HepG2 (cell line): Measurements from ENCODE around the gene SNAPC3. TPM values are rescaled to one million over a fixed set of nuclear protein-coding genes. Genes with fewer than 3 reads are reported as not detected.
A peak's percentile ranks its signal among the peaks of the same experiment; 100 is the strongest.

Experiments
- ARNT2 ChIP-seq: sonication (generic); formaldehyde crosslinking; IDR thresholded peaks from 2 replicates; pipeline ENCODE4 v1.8.0; 2022; ENCODE audit warnings: mild to moderate bottlenecking, low read depth, missing genetic modification reagents, moderate library complexity
- ELF1 ChIP-seq: sonication (generic); formaldehyde crosslinking; IDR thresholded peaks from 2 replicates; pipeline ENCODE4 v1.4.0; 2020; ENCODE audit warnings: missing genetic modification reagents
- KDM4B ChIP-seq: sonication (generic); formaldehyde crosslinking; IDR thresholded peaks from 2 replicates; pipeline ENCODE4 v1.4.0; 2020; ENCODE audit warnings: missing genetic modification reagents
- LRRFIP1 ChIP-seq: sonication (generic); formaldehyde crosslinking; conservative IDR thresholded peaks from 2 replicates; pipeline ENCODE4 v1.4.0; 2020; ENCODE audit warnings: missing genetic modification reagents
- MLX ChIP-seq: IDR thresholded peaks from 2 replicates; pipeline ENCODE4 v1.6.1; 2016
- NPAS2 ChIP-seq: sonication (generic); formaldehyde crosslinking; IDR thresholded peaks from 2 replicates; pipeline ENCODE4 v1.8.0; 2022; ENCODE audit warnings: mild to moderate bottlenecking, missing genetic modification reagents, borderline replicate concordance
- SMYD3 ChIP-seq: sonication (generic); formaldehyde crosslinking; IDR thresholded peaks from 2 replicates; pipeline ENCODE4 v1.8.1; 2023; ENCODE audit warnings: mild to moderate bottlenecking, missing genetic modification reagents
- TARDBP ChIP-seq: sonication (generic); formaldehyde crosslinking; IDR thresholded peaks from 2 replicates; pipeline ENCODE4 v1.8.0; 2022; ENCODE audit warnings: mild to moderate bottlenecking, missing genetic modification reagents
- THYN1 ChIP-seq: sonication (generic); formaldehyde crosslinking; IDR thresholded peaks from 2 replicates; pipeline ENCODE4 v1.8.1; 2023; ENCODE audit warnings: low read depth, mild to moderate bottlenecking, moderate library complexity, missing genetic modification reagents, borderline replicate concordance
- YY1 ChIP-seq: IDR thresholded peaks from 2 replicates; pipeline ENCODE4 v1.6.1; 2011; ENCODE audit warnings: low read length, low read depth, moderate library complexity, mild to moderate bottlenecking; ENCODE audit not compliant: insufficient read depth, insufficient replicate concordance
- ZBTB21 ChIP-seq: sonication (generic); formaldehyde crosslinking; IDR thresholded peaks from 2 replicates; pipeline ENCODE4 v1.4.0; 2020; ENCODE audit warnings: missing genetic modification reagents
- ZBTB37 ChIP-seq: sonication (generic); formaldehyde crosslinking; IDR thresholded peaks from 2 replicates; pipeline ENCODE4 v1.4.0; 2020; ENCODE audit warnings: mild to moderate bottlenecking, missing genetic modification reagents
- ZFP82 ChIP-seq: sonication (generic); formaldehyde crosslinking; IDR thresholded peaks from 2 replicates; pipeline ENCODE4 v1.5.1; 2020; ENCODE audit warnings: mild to moderate bottlenecking, missing genetic modification reagents, borderline replicate concordance
- ZGPAT ChIP-seq: IDR thresholded peaks from 2 replicates; pipeline ENCODE4 v1.6.1; 2016; ENCODE audit warnings: mild to moderate bottlenecking
- ZMYM2 ChIP-seq: sonication (generic); formaldehyde crosslinking; IDR thresholded peaks from 2 replicates; pipeline ENCODE4 v1.8.0; 2022; ENCODE audit warnings: mild to moderate bottlenecking, missing genetic modification reagents
- ZMYM3 ChIP-seq: sonication (generic); formaldehyde crosslinking; IDR thresholded peaks from 2 replicates; pipeline ENCODE4 v1.5.1; 2020; ENCODE audit warnings: mild to moderate bottlenecking, missing genetic modification reagents
- ZNF441 ChIP-seq: sonication (generic); formaldehyde crosslinking; IDR thresholded peaks from 2 replicates; pipeline ENCODE4 v1.7.0; 2021; ENCODE audit warnings: missing genetic modification reagents, borderline replicate concordance
- ZNF503 ChIP-seq: sonication (generic); formaldehyde crosslinking; IDR thresholded peaks from 2 replicates; pipeline ENCODE4 v1.4.0; 2020; ENCODE audit warnings: missing genetic modification reagents
- ZNF549 ChIP-seq: sonication (generic); formaldehyde crosslinking; IDR thresholded peaks from 2 replicates; pipeline ENCODE4 v1.5.0; 2020; ENCODE audit warnings: missing genetic modification reagents
- ZNF562 ChIP-seq: sonication (generic); formaldehyde crosslinking; IDR thresholded peaks from 2 replicates; pipeline ENCODE4 v1.8.0; 2022; ENCODE audit warnings: missing genetic modification reagents, borderline replicate concordance
- ZNF577 ChIP-seq: sonication (generic); formaldehyde crosslinking; IDR thresholded peaks from 2 replicates; pipeline ENCODE4 v1.4.0; 2020; ENCODE audit warnings: mild to moderate bottlenecking, low read depth, missing genetic modification reagents, borderline replicate concordance
- ZNF605 ChIP-seq: sonication (generic); formaldehyde crosslinking; IDR thresholded peaks from 2 replicates; pipeline ENCODE4 v1.8.0; 2022; ENCODE audit warnings: mild to moderate bottlenecking, missing genetic modification reagents
- polyA plus RNA-seq, 8 experiments: library from polyadenylated mRNA; depleted of rRNA in 3 of 8; stranded (reverse) in 7 of 8; unstranded in 1 of 8; fragments of >200 nt; fragmentation: Illumina TruSeq in 4 of 8; extraction: Trizol in 4 of 8; gene quantifications; 2 replicates each; pipeline versions ENCODE4 v1.2.1 to v1.2.3, GENCODE V29; 2011 to 2016; ENCODE audit warnings: low read depth in 4 of 8, missing spikeins in 1 of 8, mixed read lengths in 1 of 8; ENCODE audit not compliant: insufficient read depth in 1 of 8
- total RNA-seq, 5 experiments: library from RNA; depleted of rRNA; stranded (reverse); fragments of >200 nt; fragmentation: Illumina TruSeq; extraction: Trizol; gene quantifications; 2 replicates each; pipeline ENCODE4 v1.2.3, GENCODE V29; 2016; ENCODE audit warnings: low read depth in 1 of 5

The SNAPC3 gene
- total and polyA plus RNA-seq, 2 of the 13 experiments (the other 11 are each of a cell fraction or from before 2014, with no cell fraction given), result 25.6 to 26.0 TPM

- TF ChIP-seq ZBTB21 (CRISPR knock-in tag) (no peak), ZBTB37 (CRISPR knock-in tag) (no peak), MLX (no peak), ZNF441 (CRISPR knock-in tag) (peak; percentile 30; the same call in 1 of the 2 replicates), ZNF605 (CRISPR knock-in tag) (peak; percentile 63; the same call in 1 of the 2 replicates), THYN1 (CRISPR knock-in tag) (no peak), YY1 (peak; percentile 28), ZMYM2 (no peak), ZNF577 (no peak), ZNF549 (CRISPR knock-in tag) (no peak), SMYD3 (CRISPR knock-in tag) (no peak), KDM4B (no peak), LRRFIP1 (CRISPR knock-in tag) (no peak), ELF1 (CRISPR knock-in tag) (no peak), ZNF562 (CRISPR knock-in tag) (no peak), TARDBP (CRISPR knock-in tag) (no peak), ZNF503 (CRISPR knock-in tag) (peak; percentile 43; the same call in 1 of the 2 replicates), ZMYM3 (CRISPR knock-in tag) (no peak), NPAS2 (no peak), ZFP82 (CRISPR knock-in tag) (no peak; the same call in 1 of the 2 replicates), ARNT2 (CRISPR knock-in tag) (peak; percentile 69; the same call in 1 of the 2 replicates), ZGPAT (CRISPR knock-in tag) (peak; percentile 61)
These were observed 88.3 kb downstream of the SNAPC3 start, which contains the start of gene PSIP1 (continued) for GRCh38 chr9:15510789-15511575.
